Measurements from ENCODE around the gene ALDH8A1.
"Not testable (repeated sequence)": the region's sequence is repeated elsewhere in the genome, so short reads cannot be mapped to it uniquely, and the experiment has no call there.

The ALDH8A1 gene

GRCh38 chr6:134920422-134920821 lies 29.5 kb downstream of the ALDH8A1 start:
- Mint-ChIP-seq H3K27me3 (peaks cover 0 to 8% of the 10 kb centered on the region in 2 donors), H3K9me3 (no peaks in the 10 kb centered on the region), H3K4me1 (ENCODE audit: low read depth in 2 of 2) (no peaks in the 10 kb centered on the region), H3K27ac (no peak overlapping the region), H3K4me3 (no peak overlapping the region), H3K36me3 (ENCODE audit: insufficient read depth) (no peaks in the 10 kb centered on the region)
- ATAC-seq (replicated peaks) (no peak), DNase-seq (no peak)

DNA sequence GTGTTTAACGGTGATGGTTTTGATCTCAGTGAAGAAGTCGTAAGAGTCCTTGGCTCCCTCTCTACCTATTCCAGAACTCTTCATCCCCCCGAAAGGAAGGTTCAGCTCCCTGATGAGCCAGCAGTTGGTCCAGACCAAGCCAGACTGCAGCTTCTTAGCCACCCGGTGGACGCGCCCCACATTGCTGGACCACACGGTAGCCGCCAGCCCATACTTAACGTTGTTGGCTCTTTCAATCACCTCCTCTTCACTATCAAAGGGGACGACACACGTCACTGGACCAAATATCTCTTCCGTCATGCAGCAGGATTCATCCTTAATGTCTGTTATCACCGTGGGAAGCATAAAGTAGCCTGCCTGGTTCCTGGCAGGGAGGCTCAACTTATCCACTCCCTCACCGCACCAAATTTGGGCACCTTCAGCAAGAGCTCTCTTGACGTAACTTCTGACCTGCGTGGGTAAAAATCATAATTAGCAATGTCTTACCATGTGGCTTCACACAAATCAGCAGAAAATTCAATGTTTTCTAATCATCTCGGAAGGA lies 31.4 kb downstream of the ALDH8A1 start:
- Mint-ChIP-seq H3K9me3 (no peaks in the 10 kb centered on the region), H3K27me3 (peaks cover 0 to 8% of the 10 kb centered on the region in 2 donors), H3K4me1 (ENCODE audit: low read depth in 2 of 2) (no peaks in the 10 kb centered on the region), H3K36me3 (ENCODE audit: insufficient read depth) (no peaks in the 10 kb centered on the region), H3K4me3 (no peak overlapping the region), H3K27ac (no peak overlapping the region)
- ATAC-seq (replicated peaks) (no peak), DNase-seq (no peak)

- no peak for DNase-seq
- ATAC-seq (replicated peaks), result no peak
These were observed 38.4 kb downstream of the ALDH8A1 start for GRCh38 chr6:134911547-134911946.

GRCh38 chr6:134910593-134910935 lies 39.3 kb downstream of the ALDH8A1 start:
- Mint-ChIP-seq H3K27ac (no peak overlapping the region), H3K4me3 (no peak overlapping the region), H3K4me1 (ENCODE audit: low read depth in 2 of 2) (no peaks in the 10 kb centered on the region), H3K27me3 (peaks cover 6 to 25% of the 10 kb centered on the region in 2 donors), H3K36me3 (ENCODE audit: insufficient read depth) (no peaks in the 10 kb centered on the region), H3K9me3 (no peaks in the 10 kb centered on the region)
- DNase-seq (no peak), ATAC-seq (replicated peaks) (no peak)

More at GRCh38 chr6:134911547-134911946, 38.4 kb downstream of the ALDH8A1 start:
- H3K4me1 Mint-ChIP-seq (ENCODE audit: low read depth in 2 of 2), result no peaks in the 10 kb centered on the region
- peaks cover 6 to 25% of the 10 kb centered on the region in 2 donors for H3K27me3 Mint-ChIP-seq
- H3K9me3 Mint-ChIP-seq, result no peaks in the 10 kb centered on the region
- H3K27ac Mint-ChIP-seq, result no peak overlapping the region
- H3K36me3 Mint-ChIP-seq (ENCODE audit: insufficient read depth), result no peaks in the 10 kb centered on the region
- H3K4me3 Mint-ChIP-seq, result no peak overlapping the region

DNA sequence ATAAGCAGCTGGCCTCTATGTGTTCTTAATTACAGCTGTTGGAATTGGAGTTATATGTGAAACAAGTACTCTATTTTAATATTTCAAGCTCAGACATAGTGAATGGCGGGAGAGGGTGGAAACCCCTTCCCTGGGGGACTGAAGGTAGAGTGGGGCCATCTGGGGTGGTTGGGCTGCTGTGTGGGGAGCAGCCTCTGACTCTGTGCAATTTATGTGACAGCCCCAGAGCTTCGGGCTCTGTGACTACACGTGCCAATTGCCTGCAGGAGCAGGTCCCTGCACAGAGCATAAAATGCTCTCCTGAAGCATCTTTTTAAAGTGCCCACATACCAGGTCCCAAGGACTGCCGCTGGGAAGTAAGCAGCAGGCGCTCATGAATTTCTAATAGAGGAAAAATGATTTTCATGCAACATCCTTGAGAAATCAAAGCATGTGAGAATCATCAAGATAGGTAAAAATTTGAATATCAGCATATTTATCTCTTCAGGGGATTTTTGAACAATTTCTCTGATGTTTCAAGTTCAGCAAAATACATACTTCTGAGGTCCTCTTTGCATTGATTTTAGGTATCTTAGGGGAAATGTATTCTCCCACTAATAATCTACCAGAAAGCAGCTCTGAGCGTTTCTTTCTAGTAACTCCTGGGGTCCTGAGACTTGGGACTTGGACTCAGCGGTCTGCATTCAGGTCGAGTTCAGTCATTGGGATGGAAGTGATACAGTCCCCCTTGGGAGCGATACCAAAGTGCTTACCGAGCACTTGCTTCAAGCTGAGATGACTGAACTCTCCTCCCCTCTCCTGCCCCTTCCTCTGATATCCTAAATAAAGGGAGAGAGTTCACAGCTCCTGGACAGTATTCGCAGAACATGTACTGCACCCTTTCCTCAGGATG lies 40.0 kb downstream of the ALDH8A1 start:
- H3K27me3 Mint-ChIP-seq, result peaks cover 6 to 25% of the 10 kb centered on the region in 2 donors
- no peaks in the 10 kb centered on the region for H3K9me3 Mint-ChIP-seq
- H3K27ac Mint-ChIP-seq, result no peak overlapping the region
- no peak overlapping the region for H3K4me3 Mint-ChIP-seq
- no peaks in the 10 kb centered on the region for H3K36me3 Mint-ChIP-seq (ENCODE audit: insufficient read depth)
- ATAC-seq (replicated peaks) (no peak), DNase-seq (no peak)
- no peaks in the 10 kb centered on the region for H3K4me1 Mint-ChIP-seq (ENCODE audit: low read depth in 2 of 2)

GRCh38 chr6:134908906-134909516 lies 40.9 kb downstream of the ALDH8A1 start:
- no peak for DNase-seq
- no peaks in the 10 kb centered on the region for H3K36me3 Mint-ChIP-seq (ENCODE audit: insufficient read depth)
- no peak overlapping the region for H3K27ac Mint-ChIP-seq
- ATAC-seq (replicated peaks), result no peak
- peaks cover 6 to 25% of the 10 kb centered on the region in 2 donors for H3K27me3 Mint-ChIP-seq
- H3K4me1 Mint-ChIP-seq (ENCODE audit: low read depth in 2 of 2), result no peaks in the 10 kb centered on the region
- no peaks in the 10 kb centered on the region for H3K9me3 Mint-ChIP-seq
- no peak overlapping the region for H3K4me3 Mint-ChIP-seq

DNA sequence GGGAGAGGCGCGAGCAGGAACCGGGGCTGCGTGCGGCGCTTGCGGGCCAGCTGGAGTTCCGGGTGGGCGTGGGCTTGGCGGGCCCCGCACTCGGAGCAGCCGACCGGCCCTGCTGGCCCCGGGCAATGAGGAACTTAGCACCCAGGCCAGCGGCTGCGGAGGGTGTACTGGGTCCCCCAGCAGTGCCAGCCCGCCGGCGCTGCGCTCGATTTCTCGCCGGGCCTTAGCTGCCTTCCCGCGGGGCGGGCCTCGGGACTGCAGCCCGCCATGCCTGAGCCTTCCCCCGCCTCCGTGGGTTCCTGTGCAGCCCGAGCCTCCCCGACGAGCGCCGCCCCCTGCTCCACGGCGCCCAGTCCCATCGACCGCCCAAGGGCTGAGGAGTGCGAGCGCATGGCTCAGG lies 45.2 kb downstream of the ALDH8A1 start:
- not testable (repeated sequence) for DNase-seq; H3K4me1 Mint-ChIP-seq (ENCODE audit: low read depth in 2 of 2); H3K4me3 Mint-ChIP-seq; H3K9me3 Mint-ChIP-seq; ATAC-seq (replicated peaks); H3K27ac Mint-ChIP-seq; H3K36me3 Mint-ChIP-seq (ENCODE audit: insufficient read depth)
- H3K27me3 Mint-ChIP-seq, result peaks cover 6 to 14% of the 10 kb centered on the region in 2 donors

GRCh38 chr6:134903448-134903847 lies 46.5 kb downstream of the ALDH8A1 start:
- Mint-ChIP-seq H3K4me1 (ENCODE audit: low read depth in 2 of 2) (no peaks in the 10 kb centered on the region), H3K27me3 (peaks cover 0 to under 1% of the 10 kb centered on the region in 2 donors), H3K27ac (no peak overlapping the region), H3K4me3 (no peak overlapping the region), H3K9me3 (no peaks in the 10 kb centered on the region), H3K36me3 (ENCODE audit: insufficient read depth) (peaks cover 7% of the 10 kb centered on the region)
- ATAC-seq (replicated peaks), result no peak
- no peak for DNase-seq

DNA sequence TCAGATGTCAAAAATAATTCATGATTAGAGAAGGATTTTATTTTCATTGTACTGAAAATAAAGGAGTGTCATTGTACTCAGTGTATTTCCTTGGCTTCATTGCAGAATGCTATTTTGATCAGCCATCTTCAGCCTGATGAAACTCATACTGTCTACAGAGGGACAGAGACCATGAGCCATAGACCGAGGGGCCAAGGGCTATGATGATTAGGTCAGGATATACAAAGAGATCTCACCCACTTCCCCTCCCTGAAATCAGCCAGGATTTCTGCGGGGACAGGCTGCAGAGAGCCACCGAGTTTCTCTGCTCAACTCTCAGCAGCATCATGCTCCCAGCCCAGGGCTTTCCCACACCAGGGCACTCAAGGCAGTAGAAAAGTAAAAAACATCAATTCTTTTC lies 47.0 kb downstream of the ALDH8A1 start:
- Mint-ChIP-seq H3K27ac (no peak overlapping the region), H3K4me1 (ENCODE audit: low read depth in 2 of 2) (no peaks in the 10 kb centered on the region), H3K36me3 (ENCODE audit: insufficient read depth) (peaks cover 7% of the 10 kb centered on the region), H3K9me3 (no peaks in the 10 kb centered on the region), H3K27me3 (no peaks in the 10 kb centered on the region), H3K4me3 (no peak overlapping the region)
- DNase-seq (no peak), ATAC-seq (replicated peaks) (no peak)

GRCh38 chr6:134902074-134902861 lies 47.6 kb downstream of the ALDH8A1 start:
- Mint-ChIP-seq H3K4me3 (no peak overlapping the region), H3K9me3 (no peaks in the 10 kb centered on the region), H3K27me3 (no peaks in the 10 kb centered on the region), H3K27ac (no peak overlapping the region), H3K4me1 (ENCODE audit: low read depth in 2 of 2) (no peaks in the 10 kb centered on the region), H3K36me3 (ENCODE audit: insufficient read depth) (peaks cover 7% of the 10 kb centered on the region)
- DNase-seq (no peak), ATAC-seq (replicated peaks) (no peak)

DNA sequence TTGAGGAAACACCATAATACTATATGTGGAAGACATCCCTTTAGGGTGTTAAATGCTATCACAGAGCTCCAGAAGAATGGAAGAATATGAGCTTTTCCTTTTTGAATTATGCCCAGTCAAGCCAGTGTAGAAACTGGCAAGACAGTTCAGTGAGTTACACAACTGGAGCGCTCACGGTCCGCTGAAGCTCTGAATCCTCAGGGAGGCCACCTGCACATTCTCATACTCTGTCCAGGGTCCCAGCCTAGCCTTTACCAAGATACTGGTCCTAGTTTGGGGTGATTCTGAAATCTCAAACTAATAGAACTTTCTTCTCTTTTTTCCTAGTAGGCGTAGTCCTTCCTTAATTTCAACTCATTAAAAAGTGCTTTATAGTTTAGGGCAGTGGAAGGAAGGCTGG lies 51.3 kb downstream of the ALDH8A1 start:
- Mint-ChIP-seq H3K9me3 (no peaks in the 10 kb centered on the region), H3K4me1 (ENCODE audit: low read depth in 2 of 2) (no peaks in the 10 kb centered on the region)
- no peak for DNase-seq

GRCh38 chr6:134898166-134898565 lies 51.7 kb downstream of the ALDH8A1 start:
- not testable (repeated sequence) for H3K27ac Mint-ChIP-seq; ATAC-seq (replicated peaks); H3K36me3 Mint-ChIP-seq (ENCODE audit: insufficient read depth); H3K9me3 Mint-ChIP-seq; DNase-seq; H3K4me3 Mint-ChIP-seq; H3K4me1 Mint-ChIP-seq (ENCODE audit: low read depth in 2 of 2)
- H3K27me3 Mint-ChIP-seq, result peaks cover 19 to 25% of the 10 kb centered on the region in 2 donors

More for the DNA sequence above, 51.3 kb downstream of the ALDH8A1 start:
- no peak for ATAC-seq (replicated peaks)
- peaks cover 17 to 21% of the 10 kb centered on the region in 2 donors for H3K27me3 Mint-ChIP-seq
- no peak overlapping the region for H3K4me3 Mint-ChIP-seq
- H3K27ac Mint-ChIP-seq, result no peak overlapping the region
- peaks cover 7% of the 10 kb centered on the region for H3K36me3 Mint-ChIP-seq (ENCODE audit: insufficient read depth)

- H3K9me3 Mint-ChIP-seq, result no peaks in the 10 kb centered on the region
- H3K27ac Mint-ChIP-seq, result no peak overlapping the region
- peaks cover 4% of the 10 kb centered on the region for H3K36me3 Mint-ChIP-seq (ENCODE audit: insufficient read depth)
- H3K27me3 Mint-ChIP-seq, result peaks cover 19 to 38% of the 10 kb centered on the region in 2 donors
- ATAC-seq (replicated peaks) (no peak), DNase-seq (no peak)
- no peaks in the 10 kb centered on the region for H3K4me1 Mint-ChIP-seq (ENCODE audit: low read depth in 2 of 2)
- H3K4me3 Mint-ChIP-seq, result no peak overlapping the region
These were observed 53.0 kb downstream of the ALDH8A1 start for GRCh38 chr6:134896910-134897309.

Measured in effector memory CD8-positive, alpha-beta T cell (primary cell).